SK-N-SH (cell line): ENCODE data around the gene MT2A.

Experiments used
- EZH2phosphoT487 ChIP-seq: fragments of 200-600 bp; sonication (generic); IDR thresholded peaks from 2 replicates; pipeline ENCODE4 v1.6.1; 2017; ENCODE audit warnings: low read depth, mixed run types, mild to moderate bottlenecking, antibody characterized with exemption, moderate library complexity, borderline replicate concordance
- TF ChIP-seq, protein P1 (sequence below): fragments of 200-600 bp; sonication (generic); IDR thresholded peaks from 2 replicates; pipeline ENCODE4 v1.6.1; 2017; ENCODE audit warnings: antibody characterized with exemption, mild to moderate bottlenecking, moderate library complexity
- TF ChIP-seq, protein P2 (sequence below): IDR thresholded peaks from 2 replicates; pipeline ENCODE4 v1.4.0; 2012; ENCODE audit warnings: low read depth

DNA sequence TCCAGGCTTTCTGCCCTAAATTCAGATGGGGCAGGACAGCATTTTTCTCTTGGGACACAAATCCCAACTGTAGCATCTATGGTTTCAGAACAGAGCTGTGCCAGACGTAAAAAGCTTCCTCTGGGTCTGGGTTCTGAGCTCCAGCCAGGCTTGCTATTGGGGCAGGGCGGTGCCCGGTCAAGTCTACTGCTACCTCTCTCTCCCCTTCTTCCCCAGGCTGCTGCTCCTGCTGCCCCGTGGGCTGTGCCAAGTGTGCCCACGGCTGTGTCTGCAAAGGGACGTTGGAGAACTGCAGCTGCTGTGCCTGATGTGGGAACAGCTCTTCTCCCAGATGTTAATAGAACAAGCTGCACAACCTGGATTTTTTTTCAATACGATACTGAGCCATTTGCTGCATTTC, 25.2 kb downstream of the MT2A start:
- TF ChIP-seq, protein P1, sequence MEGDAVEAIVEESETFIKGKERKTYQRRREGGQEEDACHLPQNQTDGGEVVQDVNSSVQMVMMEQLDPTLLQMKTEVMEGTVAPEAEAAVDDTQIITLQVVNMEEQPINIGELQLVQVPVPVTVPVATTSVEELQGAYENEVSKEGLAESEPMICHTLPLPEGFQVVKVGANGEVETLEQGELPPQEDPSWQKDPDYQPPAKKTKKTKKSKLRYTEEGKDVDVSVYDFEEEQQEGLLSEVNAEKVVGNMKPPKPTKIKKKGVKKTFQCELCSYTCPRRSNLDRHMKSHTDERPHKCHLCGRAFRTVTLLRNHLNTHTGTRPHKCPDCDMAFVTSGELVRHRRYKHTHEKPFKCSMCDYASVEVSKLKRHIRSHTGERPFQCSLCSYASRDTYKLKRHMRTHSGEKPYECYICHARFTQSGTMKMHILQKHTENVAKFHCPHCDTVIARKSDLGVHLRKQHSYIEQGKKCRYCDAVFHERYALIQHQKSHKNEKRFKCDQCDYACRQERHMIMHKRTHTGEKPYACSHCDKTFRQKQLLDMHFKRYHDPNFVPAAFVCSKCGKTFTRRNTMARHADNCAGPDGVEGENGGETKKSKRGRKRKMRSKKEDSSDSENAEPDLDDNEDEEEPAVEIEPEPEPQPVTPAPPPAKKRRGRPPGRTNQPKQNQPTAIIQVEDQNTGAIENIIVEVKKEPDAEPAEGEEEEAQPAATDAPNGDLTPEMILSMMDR = no peak
- TF ChIP-seq EZH2phosphoT487 = no peak
- TF ChIP-seq, protein P2, sequence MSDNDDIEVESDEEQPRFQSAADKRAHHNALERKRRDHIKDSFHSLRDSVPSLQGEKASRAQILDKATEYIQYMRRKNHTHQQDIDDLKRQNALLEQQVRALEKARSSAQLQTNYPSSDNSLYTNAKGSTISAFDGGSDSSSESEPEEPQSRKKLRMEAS = no peak
